HCT116 (cell line): ENCODE results near the gene MRPL49. TPM values are rescaled to one million over a fixed set of nuclear protein-coding genes. Genes with fewer than 3 reads are reported as not detected.
A peak's percentile ranks its signal among the peaks of the same experiment; 100 is the strongest.

Experiments
- ATAC-seq: fragments of 200-7000 bp; cut with Tn5 transposase; 2 replicates; pipeline ENCODE4 v1.9.1; 2020; ENCODE audit warnings: mild to moderate bottlenecking, moderate library complexity
- BruUV-seq: library from RNA; stranded (reverse); fragments of 400-500 nt; replicated peaks from 2 replicates; lab custom pipeline; 2021; lab: Mats Ljungman, UMichigan
- CTCF ChIA-PET: fragments of 300-600 bp; sonication (Branson Sonifier 250); formaldehyde crosslinking; loops from one replicate; lab custom pipeline; 2021; ENCODE audit warnings: antibody characterized with exemption; lab: Charles Lee
- POLR2A ChIA-PET: fragments of 300-600, 350-600 bp; sonication (Branson Sonifier 250); formaldehyde crosslinking; loops from one replicate; lab custom pipeline; 2021; ENCODE audit warnings: antibody characterized with exemption; lab: Charles Lee
- RAD21 ChIA-PET, 2 experiments: fragments of 300-600 bp; sonication (Branson Sonifier 250); formaldehyde crosslinking; loops; one replicate each; lab custom pipeline; 2023; ENCODE audit warnings: low total read pairs in 2 of 2; ENCODE audit not compliant: uncharacterized antibody in 2 of 2, unreplicated experiment in 2 of 2, low non-redundant PET in 1 of 2; lab: Charles Lee
- DNase-seq: peaks from one replicate; pipeline ENCODE4 v3.0.0-alpha.2; 2010; ENCODE audit warnings: low read depth, low spot score
- H2AFZ ChIP-seq: fragments of 200-600 bp; shearing (Covaris generic), sonication (generic); 2 replicates; pipeline ENCODE4 v1.6.1; 2017; ENCODE audit warnings: low read depth, mixed run types, mixed read lengths, antibody characterized with exemption, low read length; ENCODE audit not compliant: poor library complexity, severe bottlenecking
- H3K27ac ChIP-seq: 2 replicates; pipeline ENCODE4 v1.5.1; 2012; ENCODE audit warnings: low read depth, low read length
- H3K27me3 ChIP-seq: fragments of 200-600 bp; sonication (generic); 2 replicates; pipeline ENCODE4 v1.6.1; 2016; ENCODE audit warnings: mixed run types, low read length, mixed read lengths; ENCODE audit not compliant: insufficient read depth
- H3K36me3 ChIP-seq, 2 experiments: fragments of 200-500 bp in 1 of 2; fragments of 200-600 bp in 1 of 2; sonication (Bioruptor generic) in 1 of 2; sonication (generic) in 1 of 2; 2 replicates each; pipeline versions ENCODE4 v1.5.1 to v1.6.1; 2014 to 2016; ENCODE audit warnings: low read length in 2 of 2, inconsistent platforms in 1 of 2, mixed read lengths in 1 of 2, mixed run types in 1 of 2; ENCODE audit not compliant: insufficient read depth in 2 of 2, control insufficient read depth in 1 of 2
- H3K4me1 ChIP-seq, 2 experiments: fragments of 200-600 bp in 1 of 2; sonication (generic) in 1 of 2; 2 replicates each; pipeline versions ENCODE4 v1.5.1 to v1.6.1; 2012 to 2017; ENCODE audit warnings: low read length in 2 of 2, inconsistent platforms in 1 of 2, mild to moderate bottlenecking in 1 of 2, mixed read lengths in 1 of 2, mixed run types in 1 of 2, moderate library complexity in 1 of 2; ENCODE audit not compliant: insufficient read depth in 2 of 2, control insufficient read depth in 1 of 2
- H3K4me2 ChIP-seq: fragments of 200-600 bp; sonication (generic); 2 replicates; pipeline ENCODE4 v1.6.1; 2017; ENCODE audit warnings: mixed run types, low read length, mixed read lengths
- H3K4me3 ChIP-seq, 2 experiments: fragments of 200-600 bp in 1 of 2; sonication (generic) in 1 of 2; replicated peaks in 1 of 2; 2 replicates each; pipeline ENCODE4 v1.5.1; 2011 to 2016; ENCODE audit warnings: low read length in 2 of 2, control low read depth in 1 of 2, low read depth in 1 of 2, mild to moderate bottlenecking in 1 of 2, mixed read lengths in 1 of 2, mixed run types in 1 of 2
- H3K79me2 ChIP-seq: fragments of 200-600 bp; sonication (generic); 2 replicates; pipeline ENCODE4 v1.6.1; 2017; ENCODE audit warnings: mild to moderate bottlenecking, mixed run types, low read length, moderate library complexity, mixed read lengths; ENCODE audit not compliant: insufficient read depth
- H3K9ac ChIP-seq: fragments of 200-600 bp; sonication (generic); 2 replicates; pipeline ENCODE4 v1.6.1; 2016; ENCODE audit warnings: low read length, mixed read lengths
- H3K9me2 ChIP-seq: fragments of 200-600 bp; sonication (generic), shearing (Covaris generic); 2 replicates; pipeline ENCODE4 v1.6.1; 2017; ENCODE audit warnings: mixed run types, mild to moderate bottlenecking, moderate library complexity; ENCODE audit not compliant: insufficient read depth
- H3K9me3 ChIP-seq, 2 experiments: fragments of 200-500 bp in 1 of 2; fragments of 200-600 bp in 1 of 2; sonication (Bioruptor generic) in 1 of 2; sonication (generic) in 1 of 2; 2 replicates each; pipeline ENCODE4 v1.6.1; 2014 to 2017; ENCODE audit warnings: low read length in 2 of 2, mixed read lengths in 2 of 2, inconsistent platforms in 1 of 2, low read depth in 1 of 2, mild to moderate bottlenecking in 1 of 2, mixed run types in 1 of 2, moderate library complexity in 1 of 2; ENCODE audit not compliant: control insufficient read depth in 1 of 2, insufficient read depth in 1 of 2
- H4K20me1 ChIP-seq: fragments of 200-600 bp; sonication (generic), shearing (Covaris generic); 2 replicates; pipeline ENCODE4 v1.6.1; 2017; ENCODE audit warnings: mixed run types, mild to moderate bottlenecking, moderate library complexity; ENCODE audit not compliant: insufficient read depth
- CEBPB ChIP-seq: IDR thresholded peaks from 2 replicates; pipeline ENCODE4 v1.6.1; 2012; ENCODE audit warnings: low read depth
- EGR1 ChIP-seq: IDR thresholded peaks from 2 replicates; pipeline ENCODE4 v1.6.1; 2012; ENCODE audit warnings: low read depth
- ELF1 ChIP-seq: IDR thresholded peaks from 2 replicates; pipeline ENCODE4 v1.6.1; 2012; ENCODE audit warnings: low read depth, borderline replicate concordance
- EZH2phosphoT487 ChIP-seq: fragments of 200-600 bp; IDR thresholded peaks from 2 replicates; pipeline ENCODE4 v1.6.1; 2018; ENCODE audit warnings: antibody characterized with exemption, borderline replicate concordance
- JUND ChIP-seq: IDR thresholded peaks from 2 replicates; pipeline ENCODE4 v1.6.1; 2012
- POLR2A ChIP-seq: IDR thresholded peaks from 2 replicates; pipeline ENCODE4 v1.7.0; 2011; ENCODE audit warnings: borderline replicate concordance; ENCODE audit not compliant: insufficient read depth, insufficient read length; ENCODE audit errors: extremely low read depth
- POLR2AphosphoS5 ChIP-seq: IDR thresholded peaks from 2 replicates; pipeline ENCODE4 v1.6.1; 2011; ENCODE audit warnings: mild to moderate bottlenecking, low read depth, low read length, moderate library complexity
- RAD21 ChIP-seq: IDR thresholded peaks from 2 replicates; pipeline ENCODE4 v1.6.1; 2012; ENCODE audit warnings: low read depth, mild to moderate bottlenecking
- SRF ChIP-seq: IDR thresholded peaks from 2 replicates; pipeline ENCODE4 v1.6.1; 2012; ENCODE audit warnings: low read depth
- YY1 ChIP-seq: IDR thresholded peaks from 2 replicates; pipeline ENCODE4 v1.6.1; 2011; ENCODE audit warnings: low read length, low read depth, moderate library complexity, mild to moderate bottlenecking; ENCODE audit not compliant: insufficient replicate concordance; ENCODE audit errors: extremely low read depth
- ZFX ChIP-seq: fragments of 450-650 bp; IDR thresholded peaks from 2 replicates; pipeline ENCODE4 v1.6.1; 2017
- ZNF274 ChIP-seq: fragments of 200-500 bp; sonication (Bioruptor generic); IDR thresholded peaks from 2 replicates; pipeline ENCODE4 v1.6.1; 2014; ENCODE audit warnings: mild to moderate bottlenecking, low read depth, low read length, inconsistent platforms
- intact Hi-C: fragments of 100-400 bp; cut with micrococcal nuclease; formaldehyde crosslinking; loops from 2 replicates; pipeline ENCODE4 v1.10.0; 2022
- total RNA-seq: library from RNA; stranded (reverse); gene quantifications from one replicate; pipeline ENCODE4 v1.2.1, GENCODE V29; 2021; ENCODE audit not compliant: unreplicated experiment
- TF ChIP-seq, protein P1 (sequence below): IDR thresholded peaks from 2 replicates; pipeline ENCODE4 v1.6.1; 2012
- TF ChIP-seq, protein P2 (sequence below): IDR thresholded peaks from 2 replicates; pipeline ENCODE4 v1.6.1; 2012; ENCODE audit warnings: low read depth

Gene MRPL49
- total RNA-seq, 1 experiment from 2014 or later, result 77.5 TPM

DNA sequence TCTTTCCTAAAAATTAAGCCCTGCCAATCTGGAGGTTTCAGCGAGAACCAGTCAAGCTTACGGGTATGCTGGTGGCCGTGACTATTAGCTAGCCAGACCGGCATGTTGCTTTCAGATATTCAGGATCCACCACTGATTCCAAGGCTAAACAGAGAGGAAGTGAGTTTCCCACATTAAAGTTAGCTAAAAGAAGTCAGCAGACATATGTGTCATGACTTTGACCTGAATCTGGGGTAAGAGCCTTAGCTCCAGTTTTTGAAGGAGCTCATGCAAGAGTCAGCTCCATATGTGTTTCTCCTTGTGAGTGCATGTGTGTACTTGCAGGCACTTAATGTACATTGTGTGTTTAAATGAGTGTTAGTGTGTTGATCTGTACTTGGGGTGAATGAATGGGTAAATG lies 36.7 kb upstream of the MRPL49 start:
- intact Hi-C loops, result no loop called here
- DNase-seq, result no peak
- H3K27me3 ChIP-seq, result no peaks in the 10 kb centered on the region
- BruUV-seq, result no TSS peak
- no peaks in the 10 kb centered on the region for H3K9me3 ChIP-seq
- no peak overlapping the region for H3K27ac ChIP-seq
- H3K9me2 ChIP-seq, result no peaks in the 10 kb centered on the region
- POLR2A ChIA-PET, result no interaction called here
- H4K20me1 ChIP-seq, result no peaks in the 10 kb centered on the region
- H3K4me2 ChIP-seq, result peak overlapping the region; percentile 82
- TF ChIP-seq EGR1 (no peak), POLR2A (no peak), ZFX (no peak), RAD21 (no peak), POLR2AphosphoS5 (no peak), EZH2phosphoT487 (no peak), ZNF274 (no peak), CEBPB (no peak), YY1 (no peak), SRF (no peak), ELF1 (no peak), JUND (no peak)
- TF ChIP-seq, protein P1, sequence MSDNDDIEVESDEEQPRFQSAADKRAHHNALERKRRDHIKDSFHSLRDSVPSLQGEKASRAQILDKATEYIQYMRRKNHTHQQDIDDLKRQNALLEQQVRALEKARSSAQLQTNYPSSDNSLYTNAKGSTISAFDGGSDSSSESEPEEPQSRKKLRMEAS, result no peak
- TF ChIP-seq, protein P2, sequence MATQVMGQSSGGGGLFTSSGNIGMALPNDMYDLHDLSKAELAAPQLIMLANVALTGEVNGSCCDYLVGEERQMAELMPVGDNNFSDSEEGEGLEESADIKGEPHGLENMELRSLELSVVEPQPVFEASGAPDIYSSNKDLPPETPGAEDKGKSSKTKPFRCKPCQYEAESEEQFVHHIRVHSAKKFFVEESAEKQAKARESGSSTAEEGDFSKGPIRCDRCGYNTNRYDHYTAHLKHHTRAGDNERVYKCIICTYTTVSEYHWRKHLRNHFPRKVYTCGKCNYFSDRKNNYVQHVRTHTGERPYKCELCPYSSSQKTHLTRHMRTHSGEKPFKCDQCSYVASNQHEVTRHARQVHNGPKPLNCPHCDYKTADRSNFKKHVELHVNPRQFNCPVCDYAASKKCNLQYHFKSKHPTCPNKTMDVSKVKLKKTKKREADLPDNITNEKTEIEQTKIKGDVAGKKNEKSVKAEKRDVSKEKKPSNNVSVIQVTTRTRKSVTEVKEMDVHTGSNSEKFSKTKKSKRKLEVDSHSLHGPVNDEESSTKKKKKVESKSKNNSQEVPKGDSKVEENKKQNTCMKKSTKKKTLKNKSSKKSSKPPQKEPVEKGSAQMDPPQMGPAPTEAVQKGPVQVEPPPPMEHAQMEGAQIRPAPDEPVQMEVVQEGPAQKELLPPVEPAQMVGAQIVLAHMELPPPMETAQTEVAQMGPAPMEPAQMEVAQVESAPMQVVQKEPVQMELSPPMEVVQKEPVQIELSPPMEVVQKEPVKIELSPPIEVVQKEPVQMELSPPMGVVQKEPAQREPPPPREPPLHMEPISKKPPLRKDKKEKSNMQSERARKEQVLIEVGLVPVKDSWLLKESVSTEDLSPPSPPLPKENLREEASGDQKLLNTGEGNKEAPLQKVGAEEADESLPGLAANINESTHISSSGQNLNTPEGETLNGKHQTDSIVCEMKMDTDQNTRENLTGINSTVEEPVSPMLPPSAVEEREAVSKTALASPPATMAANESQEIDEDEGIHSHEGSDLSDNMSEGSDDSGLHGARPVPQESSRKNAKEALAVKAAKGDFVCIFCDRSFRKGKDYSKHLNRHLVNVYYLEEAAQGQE, result no peak
- TF ChIP-seq, all 23 proteins: peak for 0
- H3K79me2 ChIP-seq, result peaks cover 37% of the 10 kb centered on the region
- peaks cover 7 to 22% of the 10 kb centered on the region in 2 experiments; a peak in 3 of 4 replicates for H3K4me1 ChIP-seq
- no peak overlapping the region for H3K4me3 ChIP-seq
- ChIA-PET RAD21 (no interaction called here), CTCF (no interaction called here)
- H3K9ac ChIP-seq, result no peak overlapping the region
- ATAC-seq, result no peak
- no peak overlapping the region for H2AFZ ChIP-seq
- H3K36me3 ChIP-seq, result peaks cover 5 to 33% of the 10 kb centered on the region in 2 experiments; a peak in 2 of 4 replicates
